K562 (cell line): ENCODE measurements around the gene TMEM252. TPM values are rescaled to one million over a fixed set of nuclear protein-coding genes. Genes with fewer than 3 reads are reported as not detected.

Experiments used
- CBFA2T3 ChIP-seq: fragments of 450-650 bp; IDR thresholded peaks from 2 replicates; pipeline ENCODE4 v1.6.1; 2017
- GABPA ChIP-seq: fragments of 200-800 bp; sonication (Bioruptor generic); conservative IDR thresholded peaks from 2 replicates; pipeline ENCODE4 v1.6.1; 2016; ENCODE audit warnings: low read depth, missing genetic modification characterization, missing compliant biosample characterization
- MXI1 ChIP-seq: IDR thresholded peaks from 2 replicates; pipeline ENCODE4 v1.6.1; 2011; ENCODE audit warnings: low read depth, mild to moderate bottlenecking, improper control_type of control experiment, low read length
- RCOR1 ChIP-seq, 2 experiments: IDR thresholded peaks; 2 replicates each; pipeline ENCODE4 v1.6.1; 2012; ENCODE audit warnings: low read depth in 2 of 2, low read length in 2 of 2, borderline replicate concordance in 1 of 2, improper control_type of control experiment in 1 of 2
- SAFB2 ChIP-seq: fragments of 200-400 bp; formaldehyde crosslinking; IDR thresholded peaks from 2 replicates; pipeline ENCODE4 v1.6.1; 2018; ENCODE audit warnings: borderline replicate concordance, low read length, low read depth, moderate library complexity; ENCODE audit not compliant: severe bottlenecking
- YY1 ChIP-seq, 3 experiments: IDR thresholded peaks; 2 replicates each; pipeline ENCODE4 v1.6.1; 2011; ENCODE audit warnings: low read length in 2 of 3, mild to moderate bottlenecking in 2 of 3, moderate library complexity in 2 of 3, borderline replicate concordance in 1 of 3, control low read depth in 1 of 3, low read depth in 1 of 3; ENCODE audit not compliant: insufficient read depth in 3 of 3, insufficient replicate concordance in 2 of 3, control insufficient read depth in 1 of 3, insufficient read length in 1 of 3; ENCODE audit errors: extremely low read depth in 1 of 3
- ZNF124 ChIP-seq: sonication (generic); formaldehyde crosslinking; IDR thresholded peaks from 2 replicates; pipeline ENCODE4 v1.8.1; 2022; ENCODE audit warnings: missing genetic modification reagents
- ZNF23 ChIP-seq: fragments of 250-450 bp; sonication (Bioruptor Pico); IDR thresholded peaks from 2 replicates; pipeline ENCODE4 v1.4.0; 2020; ENCODE audit warnings: mild to moderate bottlenecking
- ZNF3 ChIP-seq: fragments of 250-450 bp; sonication (Bioruptor Pico); IDR thresholded peaks from 2 replicates; pipeline ENCODE4 v1.5.0; 2021; ENCODE audit warnings: mild to moderate bottlenecking, moderate library complexity
- ZNF668 ChIP-seq: fragments of 250-450 bp; sonication (Bioruptor Pico); IDR thresholded peaks from 2 replicates; pipeline ENCODE4 v1.8.0; 2022; ENCODE audit warnings: mild to moderate bottlenecking, inconsistent platforms
- polyA plus RNA-seq, 8 experiments: library from polyadenylated mRNA; depleted of rRNA in 4 of 8; stranded (reverse) in 5 of 8; unstranded in 3 of 8; fragments of >200 nt; fragmentation: Nextera tagmentation in 2 of 8; fragmentation: Illumina TruSeq in 1 of 8; extraction: Ambion mirVana in 2 of 8; extraction: Trizol in 1 of 8; gene quantifications; 2 replicates each; pipeline versions ENCODE4 v1.2.1 to v1.2.3, GENCODE V29; 2011 to 2014; ENCODE audit warnings: inconsistent platforms in 1 of 8, missing spikeins in 1 of 8
- total RNA-seq, 7 experiments: library from RNA; depleted of rRNA in 6 of 7; stranded (reverse); fragments of >200 nt in 6 of 7; fragmentation: Illumina TruSeq in 2 of 7; extraction: Trizol in 2 of 7; gene quantifications; 2 replicates each; pipeline versions ENCODE4 v1.2.1 to v1.2.3, GENCODE V29; 2011 to 2021; ENCODE audit warnings: low replicate concordance in 1 of 7
- TF ChIP-seq, protein P1 (sequence below): fragments of 250-450 bp; sonication (Bioruptor Pico); IDR thresholded peaks from 2 replicates; pipeline ENCODE4 v1.4.0; 2020; ENCODE audit warnings: mild to moderate bottlenecking, moderate library complexity
- TF ChIP-seq, protein P2 (sequence below): IDR thresholded peaks from 2 replicates; pipeline ENCODE4 v1.6.1; 2011; ENCODE audit not compliant: insufficient read length; ENCODE audit errors: extremely low read depth

Gene TMEM252
- total and polyA plus RNA-seq, 9 of the 15 experiments (the other 6 are each of a cell fraction or from before 2014, with no cell fraction given) = not detected

DNA sequence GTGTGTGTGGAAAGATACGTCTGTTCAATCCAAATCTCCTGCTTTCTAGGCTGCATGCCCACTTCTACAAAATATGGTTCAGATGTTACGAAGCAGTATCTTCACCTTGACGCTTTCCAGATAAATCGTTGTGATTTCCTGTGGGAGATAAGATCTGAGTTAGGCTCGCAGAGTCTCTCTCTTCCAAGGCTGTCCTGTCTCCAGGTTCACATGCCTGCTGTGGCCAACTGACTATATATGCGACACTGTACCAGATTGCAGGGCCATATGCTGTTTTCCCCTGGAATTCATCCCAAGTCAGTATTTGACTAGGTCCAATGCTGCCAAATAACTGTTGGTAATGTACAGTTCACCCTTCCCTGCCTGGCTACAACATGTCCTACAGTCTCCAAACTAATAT, 47.9 kb downstream of the TMEM252 start (continued):
- TF ChIP-seq, protein P1, sequence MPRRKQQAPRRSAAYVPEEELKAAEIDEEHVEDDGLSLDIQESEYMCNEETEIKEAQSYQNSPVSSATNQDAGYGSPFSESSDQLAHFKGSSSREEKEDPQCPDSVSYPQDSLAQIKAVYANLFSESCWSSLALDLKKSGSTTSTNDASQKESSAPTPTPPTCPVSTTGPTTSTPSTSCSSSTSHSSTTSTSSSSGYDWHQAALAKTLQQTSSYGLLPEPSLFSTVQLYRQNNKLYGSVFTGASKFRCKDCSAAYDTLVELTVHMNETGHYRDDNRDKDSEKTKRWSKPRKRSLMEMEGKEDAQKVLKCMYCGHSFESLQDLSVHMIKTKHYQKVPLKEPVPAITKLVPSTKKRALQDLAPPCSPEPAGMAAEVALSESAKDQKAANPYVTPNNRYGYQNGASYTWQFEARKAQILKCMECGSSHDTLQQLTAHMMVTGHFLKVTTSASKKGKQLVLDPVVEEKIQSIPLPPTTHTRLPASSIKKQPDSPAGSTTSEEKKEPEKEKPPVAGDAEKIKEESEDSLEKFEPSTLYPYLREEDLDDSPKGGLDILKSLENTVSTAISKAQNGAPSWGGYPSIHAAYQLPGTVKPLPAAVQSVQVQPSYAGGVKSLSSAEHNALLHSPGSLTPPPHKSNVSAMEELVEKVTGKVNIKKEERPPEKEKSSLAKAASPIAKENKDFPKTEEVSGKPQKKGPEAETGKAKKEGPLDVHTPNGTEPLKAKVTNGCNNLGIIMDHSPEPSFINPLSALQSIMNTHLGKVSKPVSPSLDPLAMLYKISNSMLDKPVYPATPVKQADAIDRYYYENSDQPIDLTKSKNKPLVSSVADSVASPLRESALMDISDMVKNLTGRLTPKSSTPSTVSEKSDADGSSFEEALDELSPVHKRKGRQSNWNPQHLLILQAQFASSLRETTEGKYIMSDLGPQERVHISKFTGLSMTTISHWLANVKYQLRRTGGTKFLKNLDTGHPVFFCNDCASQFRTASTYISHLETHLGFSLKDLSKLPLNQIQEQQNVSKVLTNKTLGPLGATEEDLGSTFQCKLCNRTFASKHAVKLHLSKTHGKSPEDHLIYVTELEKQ (CRISPR knock-in tag) = no peak
- no peak for TF ChIP-seq ZNF3
- no peak for TF ChIP-seq RCOR1 (IDR thresholded peaks at IDR 0.05; ENCODE audit: borderline replicate concordance in 1 of 2, low read depth in 2 of 2, low read length in 2 of 2)
- TF ChIP-seq, protein P2, sequence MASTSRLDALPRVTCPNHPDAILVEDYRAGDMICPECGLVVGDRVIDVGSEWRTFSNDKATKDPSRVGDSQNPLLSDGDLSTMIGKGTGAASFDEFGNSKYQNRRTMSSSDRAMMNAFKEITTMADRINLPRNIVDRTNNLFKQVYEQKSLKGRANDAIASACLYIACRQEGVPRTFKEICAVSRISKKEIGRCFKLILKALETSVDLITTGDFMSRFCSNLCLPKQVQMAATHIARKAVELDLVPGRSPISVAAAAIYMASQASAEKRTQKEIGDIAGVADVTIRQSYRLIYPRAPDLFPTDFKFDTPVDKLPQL = no peak
- no peak for TF ChIP-seq CBFA2T3
- TF ChIP-seq ZNF124 = no peak
- no peak for TF ChIP-seq ZNF668 (CRISPR knock-in tag)
- TF ChIP-seq YY1 (IDR thresholded peaks at IDR 0.05; ENCODE audit: borderline replicate concordance in 1 of 3, control insufficient read depth in 1 of 3, extremely low read depth in 1 of 3, insufficient read depth in 3 of 3, insufficient read length in 1 of 3, insufficient replicate concordance in 2 of 3, low read depth in 1 of 3, low read length in 2 of 3) = no peak
- no peak for TF ChIP-seq SAFB2
- TF ChIP-seq ZNF23 (CRISPR knock-in tag) = no peak
- no peak for TF ChIP-seq MXI1
- TF ChIP-seq GABPA (tag) = no peak
